HG03108 (cell line): ENCODE data around the gene INPP5A.
"Not testable (repeated sequence)": the region's sequence is repeated elsewhere in the genome, so short reads cannot be mapped to it uniquely, and the experiment has no call there.

ENCODE experiments used
- ATAC-seq: cut with Tn5 transposase; IDR thresholded peaks from one replicate; pipeline ENCODE4 v1.9.1; 2021; ENCODE audit warnings: moderate library complexity; ENCODE audit not compliant: unreplicated experiment

Gene INPP5A

GRCh38 chr10:132669208-132669861 lies 131.7 kb downstream of the INPP5A start:
- ATAC-seq = no peak

- no peak for ATAC-seq
These were observed 133.1 kb downstream of the INPP5A start for GRCh38 chr10:132670546-132671227.

GRCh38 chr10:132671228-132672154 lies 133.9 kb downstream of the INPP5A start:
- no peak for ATAC-seq

GRCh38 chr10:132673746-132674145 lies 136.2 kb downstream of the INPP5A start:
- not testable (repeated sequence) for ATAC-seq

GRCh38 chr10:132674311-132674710 lies 136.7 kb downstream of the INPP5A start:
- no peak for ATAC-seq

GRCh38 chr10:132675031-132675740 lies 137.6 kb downstream of the INPP5A start:
- no peak for ATAC-seq

GRCh38 chr10:132676193-132676891 lies 138.8 kb downstream of the INPP5A start:
- no peak for ATAC-seq

- ATAC-seq = no peak
These were observed 139.5 kb downstream of the INPP5A start for GRCh38 chr10:132677096-132677472.

- no peak for ATAC-seq
These were observed 140.1 kb downstream of the INPP5A start for GRCh38 chr10:132677473-132678227.

GRCh38 chr10:132678436-132679216 lies 141.0 kb downstream of the INPP5A start:
- no peak for ATAC-seq

- ATAC-seq = no peak
These were observed 141.6 kb downstream of the INPP5A start for GRCh38 chr10:132679217-132679595.

GRCh38 chr10:132679640-132680039 lies 142.1 kb downstream of the INPP5A start:
- no peak for ATAC-seq

- ATAC-seq = not testable (repeated sequence)
These were observed 143.2 kb downstream of the INPP5A start for GRCh38 chr10:132680741-132681140.

- no peak for ATAC-seq
These were observed 144.5 kb downstream of the INPP5A start for GRCh38 chr10:132681858-132682755.

GRCh38 chr10:132684164-132684891 lies 146.7 kb downstream of the INPP5A start:
- ATAC-seq = peak; percentile 89

- ATAC-seq = peak; percentile 44
These were observed 147.7 kb downstream of the INPP5A start for GRCh38 chr10:132685101-132685891.
